Measurements from ENCODE around the gene C10orf62.
A peak's percentile ranks its signal among the peaks of the same experiment; 100 is the strongest.
"Not testable (repeated sequence)": the region's sequence is repeated elsewhere in the genome, so short reads cannot be mapped to it uniquely, and the experiment has no call there.

Gene C10orf62

DNA sequence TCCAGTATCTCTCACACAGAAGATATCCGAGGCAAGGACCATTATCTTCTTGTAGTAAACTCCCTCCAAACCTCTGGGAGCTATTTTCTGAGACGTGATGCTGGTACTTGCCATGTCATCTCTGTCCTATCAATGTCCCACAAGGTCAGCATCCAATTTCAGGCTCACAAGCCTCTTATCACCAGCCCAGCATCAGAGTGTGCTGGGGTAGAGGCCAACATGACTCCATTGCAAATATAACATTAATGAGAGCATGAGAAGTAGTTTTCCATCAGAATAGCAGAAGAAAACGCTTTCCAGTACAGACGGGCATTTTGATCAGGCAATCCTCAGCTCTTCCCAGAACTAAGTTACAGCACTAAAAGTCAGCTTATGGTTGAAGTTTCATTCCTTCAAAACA, 38.2 kb downstream of the C10orf62 start:
- DNase-seq (ENCODE audit: low read depth in 2 of 2) = no peak

DNA sequence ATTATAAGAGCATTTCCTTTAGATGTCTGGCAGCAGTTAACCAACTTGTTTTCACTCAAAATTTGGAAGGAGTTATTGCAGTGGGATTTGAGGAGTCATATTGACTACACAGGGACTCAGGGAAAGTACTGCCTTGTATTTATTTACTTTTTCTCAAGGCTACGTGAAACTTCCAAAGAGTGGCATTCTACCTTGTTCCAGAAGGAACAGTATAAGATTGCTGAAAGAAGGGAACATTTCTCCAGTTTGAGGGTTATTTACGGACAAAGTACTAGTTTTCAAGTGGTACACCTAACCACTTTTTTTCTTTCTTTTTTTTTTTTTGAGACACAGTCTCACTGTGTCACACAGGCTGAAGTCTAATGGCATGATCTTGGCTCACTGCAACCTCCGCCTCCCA, 38.7 kb downstream of the C10orf62 start:
- DNase-seq (ENCODE audit: low read depth in 2 of 2) = no peak

DNA sequence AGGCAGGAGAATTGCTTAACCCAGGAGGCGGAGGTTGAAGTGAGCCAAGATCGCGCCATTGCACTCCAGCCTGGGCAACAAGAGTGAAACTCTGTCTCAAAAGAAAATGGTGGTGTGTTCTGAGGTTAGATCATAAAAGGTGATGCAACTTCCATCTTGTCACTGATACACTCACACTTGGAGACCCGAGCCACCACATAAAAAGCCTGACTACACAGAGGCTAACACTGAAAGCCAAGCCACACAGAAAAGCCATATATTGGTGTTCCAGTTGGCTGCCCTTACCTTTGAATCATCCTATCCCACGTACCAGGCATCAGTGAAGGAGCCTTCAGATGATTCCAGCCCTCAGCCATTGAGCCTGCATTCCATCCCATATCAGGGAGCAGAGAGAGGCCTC, 39.8 kb downstream of the C10orf62 start:
- DNase-seq (ENCODE audit: low read depth in 2 of 2) = no peak

GRCh38 chr10:97631098-97631497, 41.6 kb downstream of the C10orf62 start:
- no peak for DNase-seq (ENCODE audit: low read depth in 2 of 2)

DNA sequence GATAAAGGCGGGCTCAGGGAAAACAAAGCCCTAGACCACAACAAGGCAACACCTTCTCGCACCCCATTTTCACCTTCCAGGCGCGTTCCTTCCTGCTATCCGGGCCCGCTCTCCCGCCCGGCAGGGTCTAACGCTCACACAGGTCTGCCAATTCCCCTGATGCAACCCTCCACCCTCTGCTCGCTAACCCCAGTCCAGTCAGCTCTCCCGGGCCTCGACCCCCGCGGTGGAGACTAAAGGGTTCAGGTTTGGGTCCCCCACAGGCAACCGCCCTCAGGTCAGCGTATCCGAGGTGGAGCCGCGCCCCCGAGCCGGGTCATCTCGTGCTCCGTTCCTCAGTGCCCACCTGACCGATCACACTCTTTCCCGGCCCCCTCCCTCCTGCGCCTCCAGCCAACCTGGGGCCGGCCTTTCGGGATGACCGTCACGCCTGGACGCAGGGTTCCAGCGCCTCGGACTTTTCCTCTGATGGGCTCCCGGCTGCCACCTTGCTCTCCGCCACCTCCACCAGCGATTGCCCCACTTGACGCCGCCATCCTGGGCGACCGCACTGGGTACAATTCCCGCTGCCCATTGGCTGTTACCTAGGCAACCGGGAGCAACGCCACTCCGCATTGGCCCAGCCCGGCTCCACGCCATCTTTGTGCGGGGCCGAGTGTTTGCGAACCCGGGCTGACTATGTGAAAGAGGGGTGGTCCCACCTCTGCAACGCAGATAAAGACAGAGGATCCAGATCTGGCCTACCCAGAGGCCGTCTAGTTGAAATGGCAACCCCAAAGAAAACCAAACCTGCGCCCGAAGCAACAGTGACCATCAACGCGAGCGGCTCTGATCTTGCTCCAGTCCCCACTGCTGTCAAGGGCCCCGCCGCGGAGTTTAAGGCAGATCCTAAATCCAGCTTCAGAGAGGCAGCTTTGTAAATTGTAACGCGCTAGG, 43.7 kb downstream of the C10orf62 start, which contains the start of gene MORN4:
TSS of gene MORN4 (minus strand) at position 552 of the 936 bp plus-strand sequence. CDS start 13,847 bp downstream, outside the sequence.
- peak; percentile 74 to 79 for DNase-seq (ENCODE audit: low read depth in 2 of 2)

DNA sequence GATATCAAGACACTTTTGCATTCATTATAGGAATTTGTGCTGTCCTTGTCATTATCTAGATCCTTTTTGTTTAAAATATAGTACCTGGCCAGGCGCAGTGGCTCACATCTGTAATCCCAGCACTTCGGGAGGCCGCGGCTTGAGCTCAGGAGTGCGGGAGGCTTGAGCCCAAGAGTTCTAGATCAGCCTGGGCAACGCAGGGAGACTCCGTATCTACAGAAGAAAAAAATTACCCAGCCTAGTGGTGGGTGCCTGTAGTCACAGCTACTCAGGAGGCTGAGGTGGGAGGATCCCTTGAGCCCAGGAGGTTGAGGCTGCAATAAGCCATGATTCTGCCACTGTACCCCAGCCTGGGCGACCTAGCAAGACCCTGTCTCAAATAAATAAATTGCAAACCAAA, 44.4 kb downstream of the C10orf62 start:
- DNase-seq (ENCODE audit: low read depth in 2 of 2) = no peak

DNA sequence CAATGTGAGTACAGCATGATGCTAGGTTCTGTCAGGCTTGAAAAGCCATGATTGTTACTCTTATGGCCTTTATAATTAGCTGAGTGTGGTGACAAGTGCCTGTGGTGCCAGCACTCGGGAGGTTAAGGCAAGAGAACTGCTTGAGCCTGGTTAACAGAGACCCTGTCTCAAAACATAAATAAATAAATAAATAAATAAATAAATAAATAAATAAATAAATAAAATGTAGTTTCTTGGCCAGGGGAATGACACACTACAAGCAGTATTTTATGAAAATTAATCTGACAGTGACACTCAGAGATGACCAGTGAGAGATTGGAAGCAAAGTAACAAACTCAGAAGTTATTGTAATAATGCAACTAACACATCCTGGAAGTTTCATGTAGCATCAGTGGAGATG, 46.1 kb downstream of the C10orf62 start:
- DNase-seq (ENCODE audit: low read depth in 2 of 2) = no peak

GRCh38 chr10:97639090-97639489, 49.6 kb downstream of the C10orf62 start:
- DNase-seq (ENCODE audit: low read depth in 2 of 2) = not testable (repeated sequence)

GRCh38 chr10:97640174-97640867, 50.8 kb downstream of the C10orf62 start, which contains the start of gene PI4K2A:
Gene PI4K2A, plus strand, starts transcription at chr10:97640671. Its CDS starts 72 bp downstream, at chr10:97640743.
- peak; percentile 98 to 99 for DNase-seq (ENCODE audit: low read depth in 2 of 2)
